K562 (cell line): ENCODE data around the gene CDR2L. TPM values are rescaled to one million over a fixed set of nuclear protein-coding genes. Genes with fewer than 3 reads are reported as not detected.

Source experiments
- ATAC-seq: fragments of 200-7000 bp; cut with Tn5 transposase; 3 replicates; pipeline ENCODE4 v1.9.1; 2020; ENCODE audit warnings: moderate library complexity
- BruUV-seq: library from RNA; stranded (reverse); fragments of 400-500 nt; replicated peaks from 2 replicates; lab custom pipeline; 2021; lab: Mats Ljungman, UMichigan
- CTCF ChIA-PET: fragments of 300-600 bp; formaldehyde crosslinking; extraction: SDS; loops from one replicate; lab custom pipeline; 2021; ENCODE audit warnings: low intra/inter-chr PET ratio; lab: Yijun Ruan, JAX
- POLR2A ChIA-PET: fragments of 300-600, 350-650 bp; sonication (Branson Sonifier 250); formaldehyde crosslinking; extraction: SDS; loops from one replicate; lab custom pipeline; 2021; ENCODE audit warnings: antibody characterized with exemption, inconsistent platforms; lab: Yijun Ruan, JAX
- DNase-seq, 4 experiments: peaks; one replicate each; pipeline versions ENCODE4 v3.0.0 to v3.0.0-alpha.2; 2011 to 2018; ENCODE audit warnings: low spot score in 3 of 4, mixed read lengths in 3 of 4; ENCODE audit errors: extremely low read depth in 1 of 4
- FAIRE-seq: peaks from 2 replicates; lab custom pipeline; 2011; peaks lifted over from hg19 to GRCh38; lab: Jason Lieb, UNC
- H2AFZ ChIP-seq: 2 replicates; pipeline ENCODE4 v1.6.0; 2011; ENCODE audit warnings: low read depth, low read length, control low read depth, inconsistent platforms
- H3K27ac ChIP-seq: fragments of 200-600 bp; 3 replicates; pipeline ENCODE4 v1.8.0; 2011; ENCODE audit warnings: low read depth, mild to moderate bottlenecking, control low read depth, inconsistent platforms, low read length, moderate library complexity, mixed read lengths; ENCODE audit errors: extremely low read depth
- H3K27me3 ChIP-seq, 2 experiments: fragments of 300-600 bp in 1 of 2; 2 replicates in 1 of 2; 3 replicates in 1 of 2; pipeline versions ENCODE4 v1.6.0 to v1.8.0; 2011; ENCODE audit warnings: inconsistent platforms in 2 of 2, low read length in 2 of 2, mild to moderate bottlenecking in 1 of 2, mixed read lengths in 1 of 2, moderate library complexity in 1 of 2; ENCODE audit not compliant: control insufficient read depth in 2 of 2, insufficient read depth in 2 of 2
- H3K36me3 ChIP-seq: fragments of 300-600 bp; 3 replicates; pipeline ENCODE4 v1.8.0; 2011; ENCODE audit warnings: mild to moderate bottlenecking, low read length, inconsistent platforms; ENCODE audit not compliant: control insufficient read depth, insufficient read depth
- H3K4me1 ChIP-seq, 2 experiments: fragments of 200-600 bp in 1 of 2; replicated peaks in 1 of 2; 2 replicates in 1 of 2; 3 replicates in 1 of 2; pipeline versions ENCODE4 v1.5.1 to v1.8.0; 2011; ENCODE audit warnings: inconsistent platforms in 2 of 2, low read length in 2 of 2, mild to moderate bottlenecking in 1 of 2, mixed read lengths in 1 of 2, moderate library complexity in 1 of 2; ENCODE audit not compliant: control insufficient read depth in 2 of 2, insufficient read depth in 2 of 2
- H3K4me2 ChIP-seq: 2 replicates; pipeline ENCODE4 v1.6.1; 2011; ENCODE audit warnings: low read length, control low read depth, inconsistent platforms, mixed read lengths; ENCODE audit not compliant: insufficient read depth
- H3K4me3 ChIP-seq: fragments of 200-600 bp; sonication (generic), shearing (Covaris generic); 2 replicates; pipeline ENCODE4 v1.5.1; 2016; ENCODE audit warnings: control low read depth, inconsistent platforms
- H3K79me2 ChIP-seq: fragments of 200-600 bp; 3 replicates; pipeline ENCODE4 v1.8.0; 2011; ENCODE audit warnings: low read length, inconsistent platforms; ENCODE audit not compliant: control insufficient read depth, insufficient read depth
- H3K9ac ChIP-seq, 2 experiments: 2 replicates each; pipeline versions ENCODE4 v1.6.0 to v1.6.1; 2011; ENCODE audit warnings: low read depth in 2 of 2, low read length in 2 of 2, control low read depth in 1 of 2, inconsistent platforms in 1 of 2, mild to moderate bottlenecking in 1 of 2, mixed read lengths in 1 of 2; ENCODE audit not compliant: insufficient read depth in 1 of 2
- H3K9me1 ChIP-seq: one replicate; pipeline ENCODE4 v1.6.0; 2011; ENCODE audit warnings: inconsistent platforms, mild to moderate bottlenecking, low read length, moderate library complexity; ENCODE audit not compliant: control insufficient read depth, insufficient read depth
- H3K9me3 ChIP-seq: replicated peaks from 2 replicates; pipeline ENCODE4 v1.5.1; 2011; ENCODE audit warnings: low read depth, low read length, inconsistent platforms; ENCODE audit not compliant: control insufficient read depth, insufficient read depth
- H4K20me1 ChIP-seq: replicated peaks from 2 replicates; pipeline ENCODE4 v1.6.1; 2011; ENCODE audit warnings: low read length, inconsistent platforms, mixed read lengths; ENCODE audit not compliant: control insufficient read depth, insufficient read depth
- CBX2 ChIP-seq: fragments of 200-600 bp; sonication (generic); IDR thresholded peaks from one replicate; pipeline ENCODE4 v1.6.1; 2012; ENCODE audit warnings: mild to moderate bottlenecking, low read length, inconsistent platforms; ENCODE audit not compliant: insufficient read depth, poor library complexity, severe bottlenecking
- CEBPB ChIP-seq: fragments of 450-650 bp; IDR thresholded peaks from 2 replicates; pipeline ENCODE4 v1.6.1; 2016; ENCODE audit warnings: missing genetic modification characterization, missing compliant biosample characterization
- IFI16 ChIP-seq: fragments of 250-450 bp; sonication (Bioruptor Pico); IDR thresholded peaks from 2 replicates; pipeline ENCODE4 v2.1.2; 2022; ENCODE audit warnings: mild to moderate bottlenecking, inconsistent platforms
- MGA ChIP-seq: fragments of 450-650 bp; IDR thresholded peaks from 2 replicates; pipeline ENCODE4 v1.6.1; 2016; ENCODE audit warnings: mild to moderate bottlenecking, moderate library complexity
- PRMT5 ChIP-seq: sonication (generic); formaldehyde crosslinking; IDR thresholded peaks from 2 replicates; pipeline ENCODE4 v1.5.0; 2020; ENCODE audit warnings: missing genetic modification reagents
- TAL1 ChIP-seq: fragments of 450-650 bp; IDR thresholded peaks from 2 replicates; pipeline ENCODE4 v1.6.1; 2016; ENCODE audit warnings: mild to moderate bottlenecking
- TSC22D4 ChIP-seq: fragments of 450-650 bp; IDR thresholded peaks from 2 replicates; pipeline ENCODE4 v1.6.1; 2016; ENCODE audit warnings: missing genetic modification characterization, missing biosample characterization, control low read depth
- ZBTB8A ChIP-seq: fragments of 450-650 bp; IDR thresholded peaks from 2 replicates; pipeline ENCODE4 v1.6.1; 2018; ENCODE audit warnings: mild to moderate bottlenecking, moderate library complexity; ENCODE audit not compliant: partially characterized antibody
- WGBS: fragments of 100-300 bp; shearing (Covaris generic); methylation state at CpG from one replicate; pipeline ENCODE4 v1.1.6; 2016; ENCODE audit warnings: low coverage, mixed read lengths; ENCODE audit not compliant: insufficient coverage; ENCODE audit errors: missing lambda C conversion rate; 5-methylcytosine and 5-hydroxymethylcytosine counted together
- in situ Hi-C: fragments of 300-500 bp; cut with MboI; formaldehyde crosslinking; loops from 4 replicates; pipeline ENCODE4 v1.15.0; 2018; ENCODE audit warnings: inconsistent platforms, mixed read lengths
- intact Hi-C: fragments of 100-400 bp; cut with micrococcal nuclease; formaldehyde crosslinking; loops from 2 replicates; pipeline ENCODE4 v1.14.2; 2022
- polyA plus RNA-seq, 8 experiments: library from polyadenylated mRNA; depleted of rRNA in 4 of 8; stranded (reverse) in 5 of 8; unstranded in 3 of 8; fragments of >200 nt; fragmentation: Nextera tagmentation in 2 of 8; fragmentation: Illumina TruSeq in 1 of 8; extraction: Ambion mirVana in 2 of 8; extraction: Trizol in 1 of 8; gene quantifications; 2 replicates each; pipeline versions ENCODE4 v1.2.1 to v1.2.3, GENCODE V29; 2011 to 2014; ENCODE audit warnings: inconsistent platforms in 1 of 8, missing spikeins in 1 of 8
- total RNA-seq, 7 experiments: library from RNA; depleted of rRNA in 6 of 7; stranded (reverse); fragments of >200 nt in 6 of 7; fragmentation: Illumina TruSeq in 2 of 7; extraction: Trizol in 2 of 7; gene quantifications; 2 replicates each; pipeline versions ENCODE4 v1.2.1 to v1.2.3, GENCODE V29; 2011 to 2021; ENCODE audit warnings: low replicate concordance in 1 of 7

Gene CDR2L
- total and polyA plus RNA-seq, 9 of the 15 experiments (the other 6 are each of a cell fraction or from before 2014, with no cell fraction given): 2.7 to 16.0 (median 7.3) TPM

DNA sequence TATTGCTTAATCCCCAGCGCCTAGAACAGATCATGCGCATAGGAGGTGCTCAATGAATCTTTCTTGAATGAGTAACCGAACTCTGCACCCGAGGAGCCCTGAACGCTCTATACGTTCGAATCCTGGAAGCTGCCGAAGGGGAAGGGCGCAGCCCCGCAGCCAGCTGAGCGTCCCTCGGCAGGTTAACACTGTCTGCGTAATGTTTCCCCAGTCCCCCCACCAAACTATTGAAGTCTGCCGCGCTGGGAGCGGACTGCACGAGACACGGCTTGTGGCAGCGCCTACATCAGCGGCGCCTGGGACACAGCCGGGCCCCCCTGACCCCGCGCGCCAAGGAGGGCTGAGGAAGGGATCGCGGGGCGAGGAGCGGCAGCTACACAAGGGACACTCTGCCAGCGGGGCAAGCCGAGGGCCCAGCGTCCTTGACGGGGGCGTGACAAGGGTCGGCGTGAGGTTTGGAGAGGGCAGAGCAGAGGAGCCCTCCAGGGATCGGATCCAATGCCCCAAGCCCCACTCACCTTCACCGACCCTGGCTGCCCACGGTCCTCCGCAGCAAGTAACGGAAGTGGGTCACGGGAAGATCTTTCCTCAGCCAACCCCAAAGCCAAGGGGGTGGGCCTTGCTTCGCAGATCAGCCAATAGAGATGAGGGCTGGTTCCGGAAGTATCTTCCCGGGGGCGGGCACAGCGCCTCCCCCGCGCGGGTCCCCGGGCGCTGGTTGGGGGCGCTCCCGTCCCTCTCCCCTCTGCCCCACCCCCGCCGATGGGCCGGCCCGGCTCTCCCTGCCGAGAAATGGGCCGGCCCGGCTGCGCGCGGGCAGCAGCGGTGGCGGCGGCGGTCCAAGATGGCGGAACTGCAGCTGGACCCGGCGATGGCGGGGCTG, 59.2 kb downstream of the CDR2L start, which contains the start of the genes ATP5PD and KCTD2:
Gene ATP5PD (minus strand): TSS at position 563 of the 883 bp plus-strand sequence. CDS start 4,319 bp downstream, outside the sequence.
Gene KCTD2 (plus strand): TSS at position 819 of the 883 bp plus-strand sequence. CDS start 26 bp downstream, at position 845.
- no peaks in the 10 kb centered on the region for H3K9me1 ChIP-seq
- H3K4me1 ChIP-seq: peaks cover 11 to 15% of the 10 kb centered on the region in 2 experiments
- peaks cover 48% of the 10 kb centered on the region for H3K79me2 ChIP-seq
- peak within 1 kb of the TSS; percentile 96 for H3K4me2 ChIP-seq
- peak; percentile 97 to 99 (median 98) for DNase-seq
- peak within 1 kb of the TSS; percentile 97 to 98 for H3K9ac ChIP-seq
- ChIA-PET CTCF (interaction anchor here (0.7 to 1.1 kb wide), 2 partner anchors 84 to 215 kb away, joined by 3 read pairs; partner anchors contain the start of genes GGA3 and MRPS7), POLR2A (interaction anchor here (0.6 to 3.1 kb wide), 15 partner anchors 10 to 591 kb away, joined by 3 to 23 read pairs (median 3); partner anchors contain the start of genes FDXR and MRPL58)
- H3K4me3 ChIP-seq: peak within 1 kb of the TSS; percentile 100
- H2AFZ ChIP-seq: peak within 1 kb of the TSS; percentile 86
- no peaks in the 10 kb centered on the region for H3K9me3 ChIP-seq
- peak; percentile 94 for FAIRE-seq
- in situ Hi-C loops: no loop called here
- H3K27ac ChIP-seq: peak within 1 kb of the TSS; percentile 97
- no peaks in the 10 kb centered on the region for H3K27me3 ChIP-seq
- under 1% methylated on average over 46 of the region's 72 CpGs for WGBS
- intact Hi-C loops: loop anchor here (1.0 kb wide), 1 partner anchor 11 kb away; no protein-coding TSS in a partner anchor
- peaks cover 32% of the 10 kb centered on the region; the same call in 2 of the 3 replicates for H3K36me3 ChIP-seq
- BruUV-seq: TSS peak; percentile 79
- H4K20me1 ChIP-seq: no peaks in the 10 kb centered on the region; the same call in 1 of the 2 replicates
- ATAC-seq: peak; percentile 98
- TF ChIP-seq TSC22D4 (tag) (no peak), CBX2 (no peak), MGA (no peak), PRMT5 (CRISPR knock-in tag) (no peak), IFI16 (CRISPR knock-in tag) (no peak), CEBPB (tag) (peak; percentile 73), TAL1 (no peak), ZBTB8A (no peak)
